ENCODE measurements around the gene PAOX.

- TF ChIP-seq ZNF202 (tag by site-specific recombination; IDR thresholded peaks at IDR 0.05; ENCODE audit: borderline replicate concordance) (no peak), ZNF416 (tag by site-specific recombination; IDR thresholded peaks at IDR 0.05) (no peak), YY1 (tag by site-specific recombination; IDR thresholded peaks at IDR 0.05) (no peak), ZNF24 (tag by site-specific recombination; IDR thresholded peaks at IDR 0.05) (no peak), KLF7 (tag by site-specific recombination; IDR thresholded peaks at IDR 0.05; ENCODE audit: borderline replicate concordance) (no peak), ATF2 (tag by site-specific recombination; IDR thresholded peaks at IDR 0.05; ENCODE audit: low read depth) (no peak), ZNF138 (tag by site-specific recombination; IDR thresholded peaks at IDR 0.05; ENCODE audit: borderline replicate concordance) (no peak), ZNF629 (tag by site-specific recombination; IDR thresholded peaks at IDR 0.05) (peak; percentile 78), BCL11A (tag by site-specific recombination; IDR thresholded peaks at IDR 0.05; ENCODE audit: low read depth) (no peak), ZNF223 (tag by site-specific recombination; IDR thresholded peaks at IDR 0.05) (no peak)
- TF ChIP-seq, protein P1, sequence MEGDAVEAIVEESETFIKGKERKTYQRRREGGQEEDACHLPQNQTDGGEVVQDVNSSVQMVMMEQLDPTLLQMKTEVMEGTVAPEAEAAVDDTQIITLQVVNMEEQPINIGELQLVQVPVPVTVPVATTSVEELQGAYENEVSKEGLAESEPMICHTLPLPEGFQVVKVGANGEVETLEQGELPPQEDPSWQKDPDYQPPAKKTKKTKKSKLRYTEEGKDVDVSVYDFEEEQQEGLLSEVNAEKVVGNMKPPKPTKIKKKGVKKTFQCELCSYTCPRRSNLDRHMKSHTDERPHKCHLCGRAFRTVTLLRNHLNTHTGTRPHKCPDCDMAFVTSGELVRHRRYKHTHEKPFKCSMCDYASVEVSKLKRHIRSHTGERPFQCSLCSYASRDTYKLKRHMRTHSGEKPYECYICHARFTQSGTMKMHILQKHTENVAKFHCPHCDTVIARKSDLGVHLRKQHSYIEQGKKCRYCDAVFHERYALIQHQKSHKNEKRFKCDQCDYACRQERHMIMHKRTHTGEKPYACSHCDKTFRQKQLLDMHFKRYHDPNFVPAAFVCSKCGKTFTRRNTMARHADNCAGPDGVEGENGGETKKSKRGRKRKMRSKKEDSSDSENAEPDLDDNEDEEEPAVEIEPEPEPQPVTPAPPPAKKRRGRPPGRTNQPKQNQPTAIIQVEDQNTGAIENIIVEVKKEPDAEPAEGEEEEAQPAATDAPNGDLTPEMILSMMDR (tag by site-specific recombination; IDR thresholded peaks at IDR 0.05) = 0 out of 2 replicates have a peak, but pooled peaks have one; percentile 14
- TF ChIP-seq, protein P2, sequence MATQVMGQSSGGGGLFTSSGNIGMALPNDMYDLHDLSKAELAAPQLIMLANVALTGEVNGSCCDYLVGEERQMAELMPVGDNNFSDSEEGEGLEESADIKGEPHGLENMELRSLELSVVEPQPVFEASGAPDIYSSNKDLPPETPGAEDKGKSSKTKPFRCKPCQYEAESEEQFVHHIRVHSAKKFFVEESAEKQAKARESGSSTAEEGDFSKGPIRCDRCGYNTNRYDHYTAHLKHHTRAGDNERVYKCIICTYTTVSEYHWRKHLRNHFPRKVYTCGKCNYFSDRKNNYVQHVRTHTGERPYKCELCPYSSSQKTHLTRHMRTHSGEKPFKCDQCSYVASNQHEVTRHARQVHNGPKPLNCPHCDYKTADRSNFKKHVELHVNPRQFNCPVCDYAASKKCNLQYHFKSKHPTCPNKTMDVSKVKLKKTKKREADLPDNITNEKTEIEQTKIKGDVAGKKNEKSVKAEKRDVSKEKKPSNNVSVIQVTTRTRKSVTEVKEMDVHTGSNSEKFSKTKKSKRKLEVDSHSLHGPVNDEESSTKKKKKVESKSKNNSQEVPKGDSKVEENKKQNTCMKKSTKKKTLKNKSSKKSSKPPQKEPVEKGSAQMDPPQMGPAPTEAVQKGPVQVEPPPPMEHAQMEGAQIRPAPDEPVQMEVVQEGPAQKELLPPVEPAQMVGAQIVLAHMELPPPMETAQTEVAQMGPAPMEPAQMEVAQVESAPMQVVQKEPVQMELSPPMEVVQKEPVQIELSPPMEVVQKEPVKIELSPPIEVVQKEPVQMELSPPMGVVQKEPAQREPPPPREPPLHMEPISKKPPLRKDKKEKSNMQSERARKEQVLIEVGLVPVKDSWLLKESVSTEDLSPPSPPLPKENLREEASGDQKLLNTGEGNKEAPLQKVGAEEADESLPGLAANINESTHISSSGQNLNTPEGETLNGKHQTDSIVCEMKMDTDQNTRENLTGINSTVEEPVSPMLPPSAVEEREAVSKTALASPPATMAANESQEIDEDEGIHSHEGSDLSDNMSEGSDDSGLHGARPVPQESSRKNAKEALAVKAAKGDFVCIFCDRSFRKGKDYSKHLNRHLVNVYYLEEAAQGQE (tag by site-specific recombination; IDR thresholded peaks at IDR 0.05) = no peak
- TF ChIP-seq, protein P3, sequence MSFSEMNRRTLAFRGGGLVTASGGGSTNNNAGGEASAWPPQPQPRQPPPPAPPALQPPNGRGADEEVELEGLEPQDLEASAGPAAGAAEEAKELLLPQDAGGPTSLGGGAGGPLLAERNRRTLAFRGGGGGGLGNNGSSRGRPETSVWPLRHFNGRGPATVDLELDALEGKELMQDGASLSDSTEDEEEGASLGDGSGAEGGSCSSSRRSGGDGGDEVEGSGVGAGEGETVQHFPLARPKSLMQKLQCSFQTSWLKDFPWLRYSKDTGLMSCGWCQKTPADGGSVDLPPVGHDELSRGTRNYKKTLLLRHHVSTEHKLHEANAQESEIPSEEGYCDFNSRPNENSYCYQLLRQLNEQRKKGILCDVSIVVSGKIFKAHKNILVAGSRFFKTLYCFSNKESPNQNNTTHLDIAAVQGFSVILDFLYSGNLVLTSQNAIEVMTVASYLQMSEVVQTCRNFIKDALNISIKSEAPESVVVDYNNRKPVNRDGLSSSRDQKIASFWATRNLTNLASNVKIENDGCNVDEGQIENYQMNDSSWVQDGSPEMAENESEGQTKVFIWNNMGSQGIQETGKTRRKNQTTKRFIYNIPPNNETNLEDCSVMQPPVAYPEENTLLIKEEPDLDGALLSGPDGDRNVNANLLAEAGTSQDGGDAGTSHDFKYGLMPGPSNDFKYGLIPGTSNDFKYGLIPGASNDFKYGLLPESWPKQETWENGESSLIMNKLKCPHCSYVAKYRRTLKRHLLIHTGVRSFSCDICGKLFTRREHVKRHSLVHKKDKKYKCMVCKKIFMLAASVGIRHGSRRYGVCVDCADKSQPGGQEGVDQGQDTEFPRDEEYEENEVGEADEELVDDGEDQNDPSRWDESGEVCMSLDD (tag by site-specific recombination; IDR thresholded peaks at IDR 0.05) = peak; percentile 71; the same call in 1 of the 2 replicates
These were observed 43.6 kb upstream of the PAOX start for GRCh38 chr10:133335246-133336117.

Measured in HEK293 (cell line).